ENCODE results near the gene KLK10. TPM values are rescaled to one million over a fixed set of nuclear protein-coding genes. Genes with fewer than 3 reads are reported as not detected.

The KLK10 gene
- total RNA-seq, 1 donor from 2014 or later: not detected

DNA sequence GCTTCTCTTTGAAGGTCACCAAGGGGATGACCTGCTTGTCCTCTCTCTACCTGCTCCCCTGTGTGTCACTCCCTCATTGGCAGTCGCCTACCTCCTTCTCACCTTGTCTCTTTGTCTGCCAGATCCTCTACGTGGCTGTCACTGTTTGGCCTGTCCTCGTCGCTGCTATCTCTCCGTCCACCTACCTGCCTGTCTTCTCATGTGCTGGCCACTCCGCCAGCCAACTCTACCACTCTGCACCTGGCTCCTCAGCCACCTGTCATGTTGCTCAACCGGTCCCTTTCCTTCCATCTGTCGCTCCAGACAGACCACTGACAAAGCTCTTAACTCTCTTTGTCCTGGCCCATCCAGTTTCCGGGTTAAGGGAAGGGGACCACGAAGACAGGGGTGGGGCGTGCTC is 15.2 kb upstream of the KLK10 start, which contains the start of gene KLK12:
KLK12 (minus strand) TSS at position 299 of the 400 bp plus-strand sequence. CDS start 381 bp downstream, outside the sequence.
- no peak within 1 kb of the TSS for H3K27ac Mint-ChIP-seq (ENCODE audit: unreplicated experiment)
- H3K4me1 Mint-ChIP-seq (ENCODE audit: low read depth): no peaks in the 10 kb centered on the region
- peaks cover 8% of the 10 kb centered on the region for H3K9me3 Mint-ChIP-seq (ENCODE audit: low read depth)

GRCh38 chr19:51031880-51032225 is 12.3 kb upstream of the KLK10 start:
- no peak overlapping the region for H3K4me3 Mint-ChIP-seq (ENCODE audit: unreplicated experiment)
- peaks cover 17% of the 10 kb centered on the region for H3K27me3 Mint-ChIP-seq (ENCODE audit: low read depth)
- DNase-seq (ENCODE audit: low spot score): no peak
- H3K27ac Mint-ChIP-seq (ENCODE audit: unreplicated experiment): no peak overlapping the region
- no peaks in the 10 kb centered on the region for H3K36me3 Mint-ChIP-seq (ENCODE audit: low read depth)
- H3K9me3 Mint-ChIP-seq (ENCODE audit: low read depth): peaks cover 8% of the 10 kb centered on the region
- TF ChIP-seq CTCF (IDR thresholded peaks at IDR 0.05): no peak
- H3K4me1 Mint-ChIP-seq (ENCODE audit: low read depth): no peaks in the 10 kb centered on the region

More for the DNA sequence above, 15.2 kb upstream of the KLK10 start, which contains the start of gene KLK12:
- Mint-ChIP-seq H3K36me3 (ENCODE audit: low read depth) (no peaks in the 10 kb centered on the region), H3K4me3 (ENCODE audit: unreplicated experiment) (no peak within 1 kb of the TSS), H3K27me3 (ENCODE audit: low read depth) (peaks cover 8% of the 10 kb centered on the region)
- no peak for DNase-seq (ENCODE audit: low spot score)
- no peak for TF ChIP-seq CTCF (IDR thresholded peaks at IDR 0.05)

GRCh38 chr19:51031220-51031879 is 11.8 kb upstream of the KLK10 start:
- Mint-ChIP-seq H3K27me3 (ENCODE audit: low read depth) (peaks cover 19% of the 10 kb centered on the region), H3K4me1 (ENCODE audit: low read depth) (no peaks in the 10 kb centered on the region), H3K27ac (ENCODE audit: unreplicated experiment) (no peak overlapping the region), H3K4me3 (ENCODE audit: unreplicated experiment) (no peak overlapping the region), H3K9me3 (ENCODE audit: low read depth) (peaks cover 8% of the 10 kb centered on the region), H3K36me3 (ENCODE audit: low read depth) (no peaks in the 10 kb centered on the region)
- no peak for DNase-seq (ENCODE audit: low spot score)
- TF ChIP-seq CTCF (IDR thresholded peaks at IDR 0.05): no peak

DNA sequence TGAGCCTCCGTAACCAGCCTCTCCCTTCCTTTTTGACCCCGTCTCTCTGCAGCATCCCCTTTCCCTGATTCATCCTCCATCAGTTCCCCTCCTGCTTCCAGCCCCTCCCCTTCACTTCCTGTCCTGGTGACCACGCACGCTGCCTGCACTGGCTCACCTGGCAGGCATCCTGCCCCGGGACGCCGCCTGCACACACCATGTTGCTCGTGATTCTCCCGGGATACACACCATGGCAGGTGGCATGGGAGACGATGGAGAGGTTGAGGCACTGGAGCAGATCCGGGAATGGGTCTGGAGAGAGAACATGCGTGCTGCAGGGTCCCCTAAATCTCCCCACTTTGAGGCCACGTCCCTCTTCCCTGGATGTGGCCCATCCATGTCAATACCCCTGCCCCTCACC is 11.1 kb upstream of the KLK10 start:
- Mint-ChIP-seq H3K27ac (ENCODE audit: unreplicated experiment) (no peak overlapping the region), H3K4me1 (ENCODE audit: low read depth) (no peaks in the 10 kb centered on the region), H3K27me3 (ENCODE audit: low read depth) (peaks cover 19% of the 10 kb centered on the region), H3K36me3 (ENCODE audit: low read depth) (no peaks in the 10 kb centered on the region), H3K9me3 (ENCODE audit: low read depth) (peaks cover 8% of the 10 kb centered on the region), H3K4me3 (ENCODE audit: unreplicated experiment) (no peak overlapping the region)
- no peak for TF ChIP-seq CTCF (IDR thresholded peaks at IDR 0.05)
- no peak for DNase-seq (ENCODE audit: low spot score)

- Mint-ChIP-seq H3K9me3 (ENCODE audit: low read depth) (peaks cover 8% of the 10 kb centered on the region), H3K27ac (ENCODE audit: unreplicated experiment) (no peak overlapping the region), H3K4me1 (ENCODE audit: low read depth) (no peaks in the 10 kb centered on the region), H3K27me3 (ENCODE audit: low read depth) (peaks cover 17% of the 10 kb centered on the region), H3K36me3 (ENCODE audit: low read depth) (no peaks in the 10 kb centered on the region), H3K4me3 (ENCODE audit: unreplicated experiment) (no peak overlapping the region)
- DNase-seq (ENCODE audit: low spot score): no peak
- TF ChIP-seq CTCF (IDR thresholded peaks at IDR 0.05): no peak
Measured at GRCh38 chr19:51029718-51030117, 10.2 kb upstream of the KLK10 start.
